ENCODE data around the gene PAK6. TPM values are rescaled to one million over a fixed set of nuclear protein-coding genes. Genes with fewer than 3 reads are reported as not detected.

PAK6 gene
- total and polyA plus RNA-seq, 5 donors: 9.2 to 22.6 (median 16.5) TPM

DNA sequence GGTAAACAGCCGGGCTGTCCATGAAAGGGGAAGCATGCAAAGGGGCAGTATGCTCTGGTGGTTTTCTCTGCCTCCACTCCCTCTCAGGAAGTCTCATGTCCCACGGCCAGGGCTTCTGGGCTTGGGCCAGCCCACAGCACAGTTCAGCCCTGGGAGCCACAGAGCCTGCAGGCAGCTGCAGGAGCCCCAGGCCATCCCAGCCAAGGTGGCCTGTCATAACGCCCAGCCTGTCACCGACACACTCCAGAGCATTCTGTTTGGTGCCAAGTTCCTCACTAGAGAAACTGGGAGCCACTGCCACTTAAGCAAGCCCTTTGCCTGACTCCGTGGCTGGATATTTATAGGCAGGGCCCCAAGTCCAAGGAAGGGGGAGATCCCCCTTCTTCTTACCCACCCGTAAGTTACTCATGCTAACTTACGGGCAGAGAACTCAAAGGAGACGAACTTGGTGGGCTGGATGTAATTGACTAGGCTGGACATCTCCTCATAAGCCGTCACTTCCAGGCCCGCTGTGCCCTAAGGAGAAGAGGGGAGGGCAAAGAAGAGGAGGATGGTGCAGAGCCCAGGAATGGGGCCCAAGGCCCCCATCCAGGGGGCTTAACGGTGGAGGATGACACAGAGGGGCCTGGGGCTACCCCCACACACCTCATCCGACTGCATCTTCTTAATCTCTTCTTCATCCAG is 57.2 kb downstream of the PAK6 start:
- Histone ChIP-seq H3K9me3 (ENCODE audit: control insufficient read depth, low read length) (no peaks in the 10 kb centered on the region), H3K27me3 (ENCODE audit: control insufficient read depth, insufficient read depth) (no peaks in the 10 kb centered on the region), H3K4me3 (ENCODE audit: low read length) (no peak overlapping the region), H3K4me1 (ENCODE audit: control insufficient read depth, insufficient read depth, low read length) (peaks cover 7% of the 10 kb centered on the region), H3K27ac (ENCODE audit: low read length) (peak overlapping the region; percentile 85)
- peak; percentile 63 to 89 (median 86) for DNase-seq
- WGBS: 35% methylated on average over 12 of the region's 12 CpGs
- ATAC-seq: peak; percentile 81 to 85
- intact Hi-C loops (cut with DNase I): no loop called here

- Histone ChIP-seq H3K4me1 (ENCODE audit: control insufficient read depth, insufficient read depth, low read length) (peaks cover 7% of the 10 kb centered on the region), H3K27me3 (ENCODE audit: control insufficient read depth, insufficient read depth) (no peaks in the 10 kb centered on the region), H3K9me3 (ENCODE audit: control insufficient read depth, low read length) (no peaks in the 10 kb centered on the region), H3K4me3 (ENCODE audit: low read length) (no peak overlapping the region), H3K27ac (ENCODE audit: low read length) (peak overlapping the region; percentile 85)
- WGBS: 68% methylated on average over 5 of the region's 5 CpGs
- ATAC-seq (peak; percentile 4 to 7), DNase-seq (peak in 1 of 3 donors; percentile 52)
- intact Hi-C loops (cut with DNase I): no loop called here
Observed at GRCh38 chr15:40296561-40297230, 57.8 kb downstream of the PAK6 start.

DNA sequence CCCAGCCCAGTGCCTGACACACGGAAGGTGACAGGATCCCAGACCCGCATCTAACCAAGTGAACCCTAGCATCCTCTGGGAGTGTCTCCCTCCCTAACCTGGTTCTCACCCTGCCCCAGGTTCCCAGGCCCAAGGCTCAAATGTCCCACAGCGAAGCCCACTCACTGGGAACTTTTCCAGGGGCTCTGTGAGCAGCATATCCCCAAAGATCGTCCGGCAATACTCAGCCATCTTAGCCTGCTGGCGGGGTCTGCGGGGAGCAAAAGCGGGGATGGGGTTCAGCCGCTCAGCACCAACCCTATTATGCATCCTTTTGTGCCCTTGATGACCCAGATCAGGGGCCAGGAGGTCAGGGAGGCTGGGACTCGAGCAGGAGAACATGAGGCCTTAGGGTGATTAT is 58.5 kb downstream of the PAK6 start:
- intact Hi-C loops (cut with DNase I): no loop called here
- peaks cover 4% of the 10 kb centered on the region for H3K4me1 ChIP-seq (ENCODE audit: control insufficient read depth, insufficient read depth, low read length)
- H3K4me3 ChIP-seq (ENCODE audit: low read length): no peak overlapping the region
- no peak overlapping the region for H3K27ac ChIP-seq (ENCODE audit: low read length)
- H3K9me3 ChIP-seq (ENCODE audit: control insufficient read depth, low read length): no peaks in the 10 kb centered on the region
- DNase-seq (no peak), ATAC-seq (no peak)
- WGBS: 94% methylated on average over 10 of the region's 10 CpGs
- no peaks in the 10 kb centered on the region for H3K27me3 ChIP-seq (ENCODE audit: control insufficient read depth, insufficient read depth)

DNA sequence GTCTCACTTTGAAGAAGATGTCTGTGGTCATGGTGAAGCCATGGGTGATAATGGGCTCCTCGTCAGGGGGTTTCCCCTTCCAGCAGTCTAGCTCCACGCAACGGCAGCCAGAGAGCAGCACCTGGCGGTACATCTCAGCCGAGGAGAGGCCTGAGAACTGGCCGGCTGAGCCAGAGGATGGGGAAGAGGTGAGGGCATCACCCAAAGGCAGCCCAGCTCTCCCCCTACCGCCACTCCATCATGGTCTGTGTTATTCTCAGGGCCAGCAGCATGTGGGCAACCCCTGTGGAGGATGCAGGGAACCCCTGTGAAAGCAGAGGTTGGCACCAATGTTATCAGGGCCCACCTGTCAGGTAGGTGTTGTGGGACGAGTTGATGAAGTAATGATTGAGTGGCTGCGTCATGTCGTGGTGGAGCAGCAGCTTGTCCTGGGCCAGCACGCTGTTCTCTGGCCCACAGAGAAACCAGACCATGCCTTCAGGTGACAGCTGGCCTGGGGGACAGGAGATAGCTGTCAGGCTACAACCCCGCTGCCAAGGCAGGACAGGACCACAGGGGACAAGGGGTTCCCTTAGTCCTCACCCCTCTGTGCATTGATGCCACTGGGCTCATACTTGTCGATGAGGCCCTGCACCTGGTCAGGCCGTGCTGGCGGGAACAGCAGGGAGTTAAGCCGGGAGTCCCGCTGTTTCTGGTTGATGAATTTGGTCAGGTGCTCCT is 59.5 kb downstream of the PAK6 start:
- no peak overlapping the region for H3K4me3 ChIP-seq (ENCODE audit: low read length)
- no peaks in the 10 kb centered on the region for H3K27me3 ChIP-seq (ENCODE audit: control insufficient read depth, insufficient read depth)
- DNase-seq (no peak), ATAC-seq (no peak)
- intact Hi-C loops (cut with DNase I): no loop called here
- peaks cover 4% of the 10 kb centered on the region for H3K4me1 ChIP-seq (ENCODE audit: control insufficient read depth, insufficient read depth, low read length)
- no peaks in the 10 kb centered on the region for H3K9me3 ChIP-seq (ENCODE audit: control insufficient read depth, low read length)
- H3K27ac ChIP-seq (ENCODE audit: low read length): no peak overlapping the region
- WGBS: 92% methylated on average over 17 of the region's 17 CpGs

GRCh38 chr15:40300367-40300766 is 61.5 kb downstream of the PAK6 start:
- intact Hi-C loops (cut with DNase I): no loop called here
- Histone ChIP-seq H3K9me3 (ENCODE audit: control insufficient read depth, low read length) (no peaks in the 10 kb centered on the region), H3K4me3 (ENCODE audit: low read length) (no peak overlapping the region), H3K4me1 (ENCODE audit: control insufficient read depth, insufficient read depth, low read length) (peaks cover 2% of the 10 kb centered on the region), H3K27ac (ENCODE audit: low read length) (no peak overlapping the region), H3K27me3 (ENCODE audit: control insufficient read depth, insufficient read depth) (no peaks in the 10 kb centered on the region)
- ATAC-seq (no peak), DNase-seq (no peak)
- 97% methylated on average over 2 of the region's 2 CpGs for WGBS

GRCh38 chr15:40300771-40301170 is 61.9 kb downstream of the PAK6 start:
- H3K27me3 ChIP-seq (ENCODE audit: control insufficient read depth, insufficient read depth): no peaks in the 10 kb centered on the region
- H3K4me1 ChIP-seq (ENCODE audit: control insufficient read depth, insufficient read depth, low read length): no peaks in the 10 kb centered on the region
- no peak overlapping the region for H3K27ac ChIP-seq (ENCODE audit: low read length)
- no peak overlapping the region for H3K4me3 ChIP-seq (ENCODE audit: low read length)
- intact Hi-C loops (cut with DNase I): no loop called here
- 79% methylated on average over 2 of the region's 2 CpGs for WGBS
- no peak for ATAC-seq
- DNase-seq: no peak
- no peaks in the 10 kb centered on the region for H3K9me3 ChIP-seq (ENCODE audit: control insufficient read depth, low read length)

DNA sequence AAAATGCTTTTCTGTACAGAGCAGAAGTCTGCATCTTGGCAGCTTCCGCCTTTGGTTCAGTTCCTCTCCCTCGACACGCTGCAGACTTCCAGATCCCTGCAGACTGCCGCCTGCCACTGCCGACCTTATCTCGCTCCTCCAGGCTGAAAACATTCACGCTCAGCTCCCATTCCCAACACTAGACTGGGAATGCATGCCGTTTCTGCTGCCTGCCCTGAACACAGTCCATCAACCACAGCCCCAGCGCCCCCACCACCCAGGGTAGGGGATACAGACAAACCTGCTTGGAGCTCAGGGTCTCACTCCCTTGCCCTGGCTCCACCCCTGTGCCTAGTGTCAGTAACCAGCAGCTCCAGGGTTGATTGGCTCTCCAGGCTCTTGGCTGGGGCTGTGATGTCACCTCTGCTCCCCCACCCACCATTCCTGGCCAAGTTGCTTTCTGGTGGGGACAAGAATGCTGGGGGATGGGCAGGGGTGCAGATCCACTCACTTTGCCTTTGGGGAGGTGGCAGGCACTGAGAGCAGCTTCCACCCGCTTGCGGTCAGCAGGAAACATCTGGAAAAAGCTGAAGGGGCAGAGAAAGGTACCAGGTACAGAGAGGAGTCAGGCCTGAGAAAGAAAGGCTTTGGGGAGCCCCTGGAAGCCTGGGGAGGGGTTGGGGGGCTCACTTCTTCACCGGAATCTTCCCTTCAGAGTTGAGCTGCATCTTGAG is 62.8 kb downstream of the PAK6 start:
- Histone ChIP-seq H3K4me1 (ENCODE audit: control insufficient read depth, insufficient read depth, low read length) (no peaks in the 10 kb centered on the region), H3K27me3 (ENCODE audit: control insufficient read depth, insufficient read depth) (no peaks in the 10 kb centered on the region), H3K27ac (ENCODE audit: low read length) (no peak overlapping the region), H3K9me3 (ENCODE audit: control insufficient read depth, low read length) (no peaks in the 10 kb centered on the region), H3K4me3 (ENCODE audit: low read length) (no peak overlapping the region)
- DNase-seq: peak in 1 of 3 donors; percentile 76
- ATAC-seq: peak; percentile 37 to 68
- 39% methylated on average over 12 of the region's 12 CpGs for WGBS
- intact Hi-C loops (cut with DNase I): no loop called here

DNA sequence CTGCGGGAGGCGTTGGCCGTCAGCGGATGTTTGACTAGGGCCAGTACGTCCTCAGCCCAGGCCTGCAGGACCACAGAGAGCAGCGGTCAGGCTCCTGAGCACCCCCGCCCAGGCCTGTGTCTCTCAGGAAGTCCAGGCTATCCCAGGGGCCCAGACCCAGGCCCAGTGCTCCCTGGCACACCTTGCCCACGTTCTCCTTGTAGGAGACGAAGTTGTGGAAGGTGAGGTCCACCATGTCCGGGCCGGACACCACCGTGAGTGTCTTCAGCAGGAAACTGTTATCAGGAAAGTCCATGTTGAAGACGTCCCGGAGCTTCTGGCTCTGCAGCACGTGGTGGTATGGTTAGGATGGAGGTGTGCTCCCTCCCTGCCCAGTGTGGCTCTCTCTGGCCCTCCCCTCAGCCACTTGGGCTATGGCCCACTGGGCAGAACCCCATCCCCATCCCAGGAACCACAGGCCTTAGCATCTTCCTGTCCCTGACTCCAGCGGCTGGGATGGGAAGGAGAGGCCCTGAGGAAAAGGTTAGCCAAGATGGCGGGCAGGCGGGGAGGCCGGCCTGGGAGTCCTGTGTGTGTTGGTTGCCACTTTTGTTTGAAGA is 63.5 kb downstream of the PAK6 start:
- H3K27ac ChIP-seq (ENCODE audit: low read length): no peak overlapping the region
- no peak overlapping the region for H3K4me3 ChIP-seq (ENCODE audit: low read length)
- WGBS: 88% methylated on average over 19 of the region's 19 CpGs
- H3K9me3 ChIP-seq (ENCODE audit: control insufficient read depth, low read length): no peaks in the 10 kb centered on the region
- intact Hi-C loops (cut with DNase I): no loop called here
- H3K27me3 ChIP-seq (ENCODE audit: control insufficient read depth, insufficient read depth): no peaks in the 10 kb centered on the region
- no peaks in the 10 kb centered on the region for H3K4me1 ChIP-seq (ENCODE audit: control insufficient read depth, insufficient read depth, low read length)
- no peak for ATAC-seq
- DNase-seq: peak in 1 of 3 donors; percentile 61

GRCh38 chr15:40302981-40303380 is 64.1 kb downstream of the PAK6 start:
- H3K27me3 ChIP-seq (ENCODE audit: control insufficient read depth, insufficient read depth): no peaks in the 10 kb centered on the region
- ATAC-seq (no peak), DNase-seq (peak in 1 of 3 donors; percentile 65)
- no peaks in the 10 kb centered on the region for H3K4me1 ChIP-seq (ENCODE audit: control insufficient read depth, insufficient read depth, low read length)
- no peaks in the 10 kb centered on the region for H3K9me3 ChIP-seq (ENCODE audit: control insufficient read depth, low read length)
- H3K27ac ChIP-seq (ENCODE audit: low read length): no peak overlapping the region
- 55% methylated on average over 11 of the region's 11 CpGs for WGBS
- no peak overlapping the region for H3K4me3 ChIP-seq (ENCODE audit: low read length)
- intact Hi-C loops (cut with DNase I): no loop called here

DNA sequence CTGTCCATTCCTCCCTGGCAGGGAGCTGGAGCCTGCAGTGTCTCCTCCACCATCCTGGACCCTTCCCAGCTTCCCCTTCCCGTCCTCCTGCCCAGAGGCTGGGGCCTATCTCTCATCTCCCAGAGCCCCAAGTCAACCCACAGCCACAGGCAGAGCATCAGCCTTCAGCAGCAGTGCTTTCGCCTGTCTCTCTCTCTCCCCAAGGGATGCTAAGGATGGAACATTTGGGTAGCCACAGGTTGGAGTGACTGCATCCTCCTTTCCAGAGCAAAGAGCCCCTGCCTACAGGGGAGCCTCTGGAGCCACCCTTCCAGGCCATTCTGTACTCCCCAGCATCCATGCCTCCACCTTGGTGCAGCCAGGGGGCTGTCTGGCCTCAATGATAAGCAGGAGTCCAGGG is 64.7 kb downstream of the PAK6 start:
- WGBS: 92% methylated on average over 2 of the region's 2 CpGs
- intact Hi-C loops (cut with DNase I): no loop called here

More for the DNA sequence above, 64.7 kb downstream of the PAK6 start:
- no peaks in the 10 kb centered on the region for H3K27me3 ChIP-seq (ENCODE audit: control insufficient read depth, insufficient read depth)
- no peaks in the 10 kb centered on the region for H3K4me1 ChIP-seq (ENCODE audit: control insufficient read depth, insufficient read depth, low read length)
- H3K27ac ChIP-seq (ENCODE audit: low read length): no peak overlapping the region
- ATAC-seq (no peak), DNase-seq (no peak)
- no peak overlapping the region for H3K4me3 ChIP-seq (ENCODE audit: low read length)
- no peaks in the 10 kb centered on the region for H3K9me3 ChIP-seq (ENCODE audit: control insufficient read depth, low read length)

All from right cardiac atrium (tissue), 5 donors.